Transverse colon (tissue), 4 donors: ENCODE results near the gene GRIN2C. TPM values are rescaled to one million over a fixed set of nuclear protein-coding genes. Genes with fewer than 3 reads are reported as not detected.
A peak's percentile ranks its signal among the peaks of the same experiment; 100 is the strongest.

Source experiments
- DNase-seq: peaks from one replicate; pipeline ENCODE4 v3.0.0-alpha.2; 2019
- H3K27ac ChIP-seq, 4 donors: fragments of 200-600 bp; sonication (generic); 2 replicates each; pipeline ENCODE4 v1.5.1; 2016 to 2018; ENCODE audit warnings: inconsistent platforms in 4 of 4
- H3K27me3 ChIP-seq: fragments of 200-600 bp; sonication (generic); 2 replicates; pipeline ENCODE4 v1.5.1; 2017; ENCODE audit warnings: inconsistent platforms
- H3K36me3 ChIP-seq, 4 donors: fragments of 200-600 bp; sonication (generic); 2 replicates each; pipeline ENCODE4 v1.5.1; 2017 to 2019; ENCODE audit warnings: inconsistent platforms in 4 of 4
- H3K4me1 ChIP-seq, 4 donors: fragments of 200-600 bp; sonication (generic); 2 replicates each; pipeline ENCODE4 v1.5.1; 2017 to 2020; ENCODE audit warnings: inconsistent platforms in 4 of 4
- H3K4me3 ChIP-seq, 4 donors: fragments of 200-600 bp; sonication (generic); 1 replicate in 1 of 4; 2 replicates in 3 of 4; pipeline versions ENCODE4 v1.5.1 to v1.6.1; 2017 to 2019; ENCODE audit warnings: inconsistent platforms in 4 of 4
- H3K9me3 ChIP-seq, 2 donors: fragments of 200-600 bp; sonication (generic); 2 replicates each; pipeline ENCODE4 v1.5.1; 2017 to 2019; ENCODE audit warnings: inconsistent platforms in 2 of 2
- CTCF ChIP-seq, 5 experiments: fragments of 200-600 bp in 3 of 5; fragments of 450-650 bp in 2 of 5; sonication (generic) in 3 of 5; IDR thresholded peaks; 1 replicate in 2 of 5; 2 replicates in 3 of 5; pipeline ENCODE4 v1.5.1; 2016 to 2017; ENCODE audit warnings: antibody characterized with exemption in 5 of 5, inconsistent platforms in 3 of 5, mild to moderate bottlenecking in 2 of 5, moderate library complexity in 1 of 5
- EP300 ChIP-seq: sonication (generic); formaldehyde crosslinking; IDR thresholded peaks from one replicate; pipeline ENCODE4 v1.6.1; 2017; ENCODE audit warnings: antibody characterized with exemption, low read depth
- POLR2A ChIP-seq: fragments of 450-650 bp; IDR thresholded peaks from one replicate; pipeline ENCODE4 v1.6.1; 2016; ENCODE audit warnings: antibody characterized with exemption, mild to moderate bottlenecking, moderate library complexity
- POLR2AphosphoS5 ChIP-seq, 3 donors: sonication (generic); formaldehyde crosslinking; IDR thresholded peaks; one replicate each; pipeline ENCODE4 v1.6.1; 2016; ENCODE audit warnings: antibody characterized with exemption in 3 of 3
- WGBS, 2 donors: methylation state at CpG; one replicate each; pipeline ENCODE4 v1.1.5; 2018; ENCODE audit warnings: low coverage in 1 of 2; 5-methylcytosine and 5-hydroxymethylcytosine counted together
- in situ Hi-C, 4 donors: fragments of 200-750 bp; cut with MboI; loops; one replicate each; pipeline versions ENCODE4 v1.15.0 to v1.15.1; 2017; ENCODE audit warnings: low sequenced_read_pairs in 3 of 4, low pct_ligation_motif_present in 1 of 4, low pct_unique_long_range_greater_than_20kb in 1 of 4
- intact Hi-C: fragments of 100-400 bp; cut with DNase I; formaldehyde crosslinking; loops from one replicate; pipeline ENCODE4 v1.15.1; 2023; ENCODE audit warnings: low total_unique reads
- total RNA-seq, 4 donors: library from RNA; depleted of rRNA; stranded (reverse); fragments of >200 nt; gene quantifications; one replicate each; pipeline ENCODE4 v1.1.0, GENCODE V29; 2016

GRIN2C gene
- total RNA-seq, 4 donors from 2014 or later = 0.27 to 0.40 TPM; not detected in 2

GRCh38 chr17:74864866-74865395, 5.2 kb upstream of the GRIN2C start:
- peak; percentile 79 for DNase-seq
- no peak overlapping the region for H3K4me3 ChIP-seq
- H3K27me3 ChIP-seq = peaks cover 25% of the 10 kb centered on the region
- intact Hi-C loops (loop anchor here (2.0 kb wide), 1 partner anchor 120 kb away; no protein-coding TSS in a partner anchor), in situ Hi-C loops (loop anchor here in 3 of 4 donors (5.0 to 25.0 kb wide), 3 partner anchors 70 to 128 kb away; partner anchors contain the start of genes NHERF1 (in 2 of the 3) and RAB37 (in 2 of the 3))
- no peak for TF ChIP-seq POLR2AphosphoS5 (IDR thresholded peaks at IDR 0.05)
- no peak for TF ChIP-seq POLR2A
- TF ChIP-seq EP300 = no peak
- peak; percentile 96 to 98 (median 97) for TF ChIP-seq CTCF (IDR thresholded peaks at IDR 0.05)
- H3K9me3 ChIP-seq = no peaks in the 10 kb centered on the region
- WGBS, 2 donors = 27 to 70% methylated on average over 3 to 11 of the region's 11 CpGs
- no peaks in the 10 kb centered on the region for H3K36me3 ChIP-seq
- H3K4me1 ChIP-seq = peaks cover 12 to 23% (median 22%) of the 10 kb centered on the region in 4 donors
- H3K27ac ChIP-seq = no peak overlapping the region

- DNase-seq = no peak
- 85% methylated on average over 10 of the region's 15 CpGs; no CpG with 5 or more reads in 1 of the 2 donors for WGBS, 2 donors
- H3K9me3 ChIP-seq = no peaks in the 10 kb centered on the region
- in situ Hi-C loops = loop anchor here in 2 of 4 donors (10.0 to 25.0 kb wide), 2 partner anchors 70 to 127 kb away; partner anchors contain the start of genes NHERF1 (in 2 of the 2) and RAB37 (in 2 of the 2)
- H3K36me3 ChIP-seq = no peaks in the 10 kb centered on the region
- no peak overlapping the region for H3K4me3 ChIP-seq
- peaks cover 31% of the 10 kb centered on the region for H3K27me3 ChIP-seq
- TF ChIP-seq CTCF (IDR thresholded peaks at IDR 0.05) = no peak
- TF ChIP-seq EP300 = no peak
- no peak for TF ChIP-seq POLR2AphosphoS5 (IDR thresholded peaks at IDR 0.05)
- TF ChIP-seq POLR2A = no peak
- H3K27ac ChIP-seq = no peak overlapping the region
- peaks cover 13 to 27% (median 27%) of the 10 kb centered on the region in 4 donors for H3K4me1 ChIP-seq
- intact Hi-C loops = loop anchor here (2.0 kb wide), 1 partner anchor 120 kb away; no protein-coding TSS in a partner anchor
These were observed 4.7 kb upstream of the GRIN2C start for GRCh38 chr17:74864297-74864865.

- no peak for TF ChIP-seq POLR2AphosphoS5 (IDR thresholded peaks at IDR 0.05)
- no peaks in the 10 kb centered on the region for H3K9me3 ChIP-seq
- in situ Hi-C loops = loop anchor here in 2 of 4 donors (10.0 to 25.0 kb wide), 2 partner anchors 69 to 126 kb away; partner anchors contain the start of genes NHERF1 (in 2 of the 2) and RAB37 (in 2 of the 2)
- peaks cover 13 to 30% (median 28%) of the 10 kb centered on the region in 4 donors for H3K4me1 ChIP-seq
- intact Hi-C loops = loop anchor here (2.0 kb wide), 2 partner anchors 73 to 119 kb away; no protein-coding TSS in a partner anchor
- WGBS, 2 donors = 72 to 87% methylated on average over 3 to 25 of the region's 25 CpGs
- H3K4me3 ChIP-seq = no peak overlapping the region
- H3K27me3 ChIP-seq = peaks cover 38% of the 10 kb centered on the region
- DNase-seq = no peak
- H3K36me3 ChIP-seq = no peaks in the 10 kb centered on the region
- no peak overlapping the region for H3K27ac ChIP-seq
These were observed 4.0 kb upstream of the GRIN2C start for GRCh38 chr17:74863420-74864296.

GRCh38 chr17:74862919-74863318, 3.2 kb upstream of the GRIN2C start:
- intact Hi-C loops (loop anchor here (2.0 kb wide), 1 partner anchor 72 kb away; no protein-coding TSS in a partner anchor), in situ Hi-C loops (loop anchor here in 2 of 4 donors (10.0 to 25.0 kb wide), 2 partner anchors 68 to 126 kb away; partner anchors contain the start of genes NHERF1 (in 2 of the 2) and RAB37 (in 2 of the 2))
- Histone ChIP-seq H3K4me3 (no peak overlapping the region), H3K4me1 (peaks cover 13 to 30% (median 28%) of the 10 kb centered on the region in 4 donors), H3K27me3 (peaks cover 45% of the 10 kb centered on the region), H3K27ac (no peak overlapping the region), H3K9me3 (no peaks in the 10 kb centered on the region), H3K36me3 (no peaks in the 10 kb centered on the region)
- TF ChIP-seq POLR2A (no peak), EP300 (no peak), POLR2AphosphoS5 (IDR thresholded peaks at IDR 0.05) (no peak), CTCF (IDR thresholded peaks at IDR 0.05) (no peak)
- WGBS, 2 donors = 88% methylated on average over 4 of the region's 6 CpGs; no CpG with 5 or more reads in 1 of the 2 donors
- no peak for DNase-seq
